Measurements from ENCODE around the gene C9orf43. TPM values are rescaled to one million over a fixed set of nuclear protein-coding genes. Genes with fewer than 3 reads are reported as not detected.
"Not testable (repeated sequence)": the region's sequence is repeated elsewhere in the genome, so short reads cannot be mapped to it uniquely, and the experiment has no call there.

Gene C9orf43
- polyA plus RNA-seq, 4 donors, result 0.42 to 0.81 (median 0.69) TPM; not detected in 1

GRCh38 chr9:113379094-113379828 is 31.3 kb upstream of the C9orf43 start:
- H3K27me3 ChIP-seq (ENCODE audit: control insufficient read depth in 3 of 3, insufficient read depth in 3 of 3, low read length in 3 of 3); H3K9me3 ChIP-seq (ENCODE audit: control insufficient read depth in 2 of 2, insufficient read depth in 1 of 2, low read depth in 1 of 2, low read length in 1 of 2); H3K4me3 ChIP-seq (ENCODE audit: low read depth in 1 of 3, low read length in 3 of 3); FAIRE-seq: not testable (repeated sequence)
- Histone ChIP-seq H3K27ac (ENCODE audit: low read depth in 1 of 3, low read length in 2 of 3) (peak overlapping the region; percentile 47 to 94 (median 85)), H3K4me1 (ENCODE audit: control insufficient read depth in 3 of 3, insufficient read depth in 2 of 3, low read depth in 1 of 3, low read length in 2 of 3) (peaks cover 3 to 53% (median 5%) of the 10 kb centered on the region in 3 donors), H3K36me3 (ENCODE audit: control insufficient read depth in 3 of 3, insufficient read depth in 2 of 3, low read depth in 1 of 3, low read length in 3 of 3) (peaks cover 0 to 11% (median 5%) of the 10 kb centered on the region in 3 donors)
- peak; percentile 51 to 80 for DNase-seq
- WGBS, 3 donors, result 16 to 50% (median 34%) methylated on average over 24 of the region's 24 CpGs

GRCh38 chr9:113379829-113380210 is 30.7 kb upstream of the C9orf43 start:
- not testable (repeated sequence) for DNase-seq; H3K4me3 ChIP-seq (ENCODE audit: low read depth in 1 of 3, low read length in 3 of 3); FAIRE-seq; H3K27me3 ChIP-seq (ENCODE audit: control insufficient read depth in 3 of 3, insufficient read depth in 3 of 3, low read length in 3 of 3); H3K9me3 ChIP-seq (ENCODE audit: control insufficient read depth in 2 of 2, insufficient read depth in 1 of 2, low read depth in 1 of 2, low read length in 1 of 2); H3K36me3 ChIP-seq (ENCODE audit: control insufficient read depth in 3 of 3, insufficient read depth in 2 of 3, low read depth in 1 of 3, low read length in 3 of 3)
- H3K4me1 ChIP-seq (ENCODE audit: control insufficient read depth in 3 of 3, insufficient read depth in 2 of 3, low read depth in 1 of 3, low read length in 2 of 3), result peaks cover 0 to 47% (median 5%) of the 10 kb centered on the region in 3 donors
- peak overlapping the region; percentile 33 to 94 (median 63) for H3K27ac ChIP-seq (ENCODE audit: low read depth in 1 of 3, low read length in 2 of 3)
- 17 to 61% (median 53%) methylated on average over 2 of the region's 2 CpGs for WGBS, 3 donors

GRCh38 chr9:113380869-113381378 is 29.6 kb upstream of the C9orf43 start:
- H3K9me3 ChIP-seq (ENCODE audit: control insufficient read depth in 2 of 2, insufficient read depth in 1 of 2, low read depth in 1 of 2, low read length in 1 of 2), result no peaks in the 10 kb centered on the region
- no peak for FAIRE-seq
- peaks cover 0 to 49% (median 4%) of the 10 kb centered on the region in 3 donors for H3K4me1 ChIP-seq (ENCODE audit: control insufficient read depth in 3 of 3, insufficient read depth in 2 of 3, low read depth in 1 of 3, low read length in 2 of 3)
- H3K27ac ChIP-seq (ENCODE audit: low read depth in 1 of 3, low read length in 2 of 3), result peak overlapping the region; percentile 68 to 94 (median 78)
- no peaks in the 10 kb centered on the region for H3K27me3 ChIP-seq (ENCODE audit: control insufficient read depth in 3 of 3, insufficient read depth in 3 of 3, low read length in 3 of 3)
- H3K36me3 ChIP-seq (ENCODE audit: control insufficient read depth in 3 of 3, insufficient read depth in 2 of 3, low read depth in 1 of 3, low read length in 3 of 3), result peaks cover 0 to 4% (median 0%) of the 10 kb centered on the region in 3 donors
- peak; percentile 56 to 77 for DNase-seq
- 8 to 42% (median 15%) methylated on average over 1 of the region's 1 CpG for WGBS, 3 donors
- H3K4me3 ChIP-seq (ENCODE audit: low read depth in 1 of 3, low read length in 3 of 3), result no peak overlapping the region

GRCh38 chr9:113381441-113381840 is 29.1 kb upstream of the C9orf43 start:
- H3K27me3 ChIP-seq (ENCODE audit: control insufficient read depth in 3 of 3, insufficient read depth in 3 of 3, low read length in 3 of 3); FAIRE-seq; H3K9me3 ChIP-seq (ENCODE audit: control insufficient read depth in 2 of 2, insufficient read depth in 1 of 2, low read depth in 1 of 2, low read length in 1 of 2); H3K4me3 ChIP-seq (ENCODE audit: low read depth in 1 of 3, low read length in 3 of 3); DNase-seq; H3K36me3 ChIP-seq (ENCODE audit: control insufficient read depth in 3 of 3, insufficient read depth in 2 of 3, low read depth in 1 of 3, low read length in 3 of 3): not testable (repeated sequence)
- peak overlapping the region; percentile 81 to 94 (median 82) for H3K27ac ChIP-seq (ENCODE audit: low read depth in 1 of 3, low read length in 2 of 3)
- 17 to 65% (median 28%) methylated on average over 6 to 7 of the region's 7 CpGs for WGBS, 3 donors
- peaks cover under 1 to 54% (median 6%) of the 10 kb centered on the region in 3 donors for H3K4me1 ChIP-seq (ENCODE audit: control insufficient read depth in 3 of 3, insufficient read depth in 2 of 3, low read depth in 1 of 3, low read length in 2 of 3)

GRCh38 chr9:113381909-113382411 is 28.6 kb upstream of the C9orf43 start:
- Histone ChIP-seq H3K36me3 (ENCODE audit: control insufficient read depth in 3 of 3, insufficient read depth in 2 of 3, low read depth in 1 of 3, low read length in 3 of 3) (peaks cover 0 to 10% (median 0%) of the 10 kb centered on the region in 3 donors), H3K4me1 (ENCODE audit: control insufficient read depth in 3 of 3, insufficient read depth in 2 of 3, low read depth in 1 of 3, low read length in 2 of 3) (peaks cover 6 to 59% (median 8%) of the 10 kb centered on the region in 3 donors), H3K4me3 (ENCODE audit: low read depth in 1 of 3, low read length in 3 of 3) (no peak overlapping the region), H3K9me3 (ENCODE audit: control insufficient read depth in 2 of 2, insufficient read depth in 1 of 2, low read depth in 1 of 2, low read length in 1 of 2) (no peaks in the 10 kb centered on the region), H3K27ac (ENCODE audit: low read depth in 1 of 3, low read length in 2 of 3) (peak overlapping the region; percentile 81 to 94 (median 82)), H3K27me3 (ENCODE audit: control insufficient read depth in 3 of 3, insufficient read depth in 3 of 3, low read length in 3 of 3) (no peaks in the 10 kb centered on the region)
- no peak for FAIRE-seq
- peak; percentile 95 to 97 for DNase-seq
- 14 to 64% (median 30%) methylated on average over 8 of the region's 8 CpGs for WGBS, 3 donors

GRCh38 chr9:113386571-113387393 is 23.8 kb upstream of the C9orf43 start:
- Histone ChIP-seq H3K9me3 (ENCODE audit: control insufficient read depth in 2 of 2, insufficient read depth in 1 of 2, low read depth in 1 of 2, low read length in 1 of 2) (no peaks in the 10 kb centered on the region), H3K36me3 (ENCODE audit: control insufficient read depth in 3 of 3, insufficient read depth in 2 of 3, low read depth in 1 of 3, low read length in 3 of 3) (peaks cover 0 to 55% (median 4%) of the 10 kb centered on the region in 3 donors), H3K27ac (ENCODE audit: low read depth in 1 of 3, low read length in 2 of 3) (peak overlapping the region; percentile 32 to 77 (median 71)), H3K27me3 (ENCODE audit: control insufficient read depth in 3 of 3, insufficient read depth in 3 of 3, low read length in 3 of 3) (no peaks in the 10 kb centered on the region), H3K4me3 (ENCODE audit: low read depth in 1 of 3, low read length in 3 of 3) (no peak overlapping the region), H3K4me1 (ENCODE audit: control insufficient read depth in 3 of 3, insufficient read depth in 2 of 3, low read depth in 1 of 3, low read length in 2 of 3) (peaks cover 5 to 56% (median 7%) of the 10 kb centered on the region in 3 donors)
- DNase-seq (no peak), FAIRE-seq (no peak)
- WGBS, 3 donors, result 82 to 88% (median 84%) methylated on average over 4 of the region's 4 CpGs

- FAIRE-seq (no peak), DNase-seq (peak; percentile 88 to 96)
- WGBS, 3 donors, result 8 to 55% (median 26%) methylated on average over 9 of the region's 9 CpGs
- Histone ChIP-seq H3K36me3 (ENCODE audit: control insufficient read depth in 3 of 3, insufficient read depth in 2 of 3, low read depth in 1 of 3, low read length in 3 of 3) (peaks cover 0 to 62% (median 8%) of the 10 kb centered on the region in 3 donors), H3K27me3 (ENCODE audit: control insufficient read depth in 3 of 3, insufficient read depth in 3 of 3, low read length in 3 of 3) (no peaks in the 10 kb centered on the region), H3K4me3 (ENCODE audit: low read depth in 1 of 3, low read length in 3 of 3) (no peak overlapping the region), H3K27ac (ENCODE audit: low read depth in 1 of 3, low read length in 2 of 3) (peak overlapping the region; percentile 71 to 77 (median 71)), H3K4me1 (ENCODE audit: control insufficient read depth in 3 of 3, insufficient read depth in 2 of 3, low read depth in 1 of 3, low read length in 2 of 3) (peaks cover 5 to 50% (median 7%) of the 10 kb centered on the region in 3 donors), H3K9me3 (ENCODE audit: control insufficient read depth in 2 of 2, insufficient read depth in 1 of 2, low read depth in 1 of 2, low read length in 1 of 2) (no peaks in the 10 kb centered on the region)
Observed at GRCh38 chr9:113387560-113388230, 22.9 kb upstream of the C9orf43 start.

Data from small intestine (tissue), 7 donors.